Measurements from ENCODE around the gene SMCO4.

SMCO4 gene

DNA sequence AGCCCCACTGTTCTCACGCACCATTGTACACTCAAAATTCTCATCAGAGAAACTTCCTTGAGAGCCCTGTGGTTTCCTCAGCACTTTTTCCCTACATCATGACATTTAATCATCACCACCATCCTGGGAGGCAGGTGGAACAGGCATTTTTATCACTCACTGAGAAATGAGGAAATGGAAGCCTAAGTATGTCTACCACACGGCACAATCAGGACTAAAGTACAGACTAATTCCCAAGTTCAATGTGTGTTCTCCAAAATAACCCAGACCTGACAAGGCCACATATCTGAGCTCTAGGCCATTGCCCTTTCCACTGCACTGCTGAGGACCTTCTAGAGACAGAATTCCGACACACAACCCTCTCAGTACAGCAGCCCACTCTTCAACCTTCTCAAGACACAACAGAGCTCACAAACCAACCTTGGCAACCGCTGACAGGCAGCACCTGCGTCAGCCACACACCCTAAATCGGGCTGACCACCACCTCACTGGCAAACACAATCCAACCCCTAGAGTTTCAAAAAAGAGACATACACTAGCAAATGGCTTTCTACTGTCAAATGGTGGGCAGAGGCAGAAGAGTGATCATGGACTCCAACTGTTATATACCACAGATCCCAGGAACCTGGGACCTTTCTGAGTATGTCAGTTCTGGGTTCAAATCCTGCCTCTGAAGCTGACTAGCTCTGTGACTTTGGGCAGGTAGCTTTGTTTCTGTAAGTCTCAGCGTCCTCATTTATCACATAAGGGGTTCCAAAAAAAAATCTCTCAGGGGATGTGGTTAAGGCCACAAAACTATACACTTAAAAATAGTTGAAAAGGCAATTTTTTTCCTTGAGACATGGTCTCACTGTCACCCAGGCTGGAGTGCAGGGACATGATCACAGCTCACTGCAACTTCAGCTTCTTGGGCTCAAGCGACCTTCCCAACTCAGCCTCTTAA lies 16.3 kb downstream of the SMCO4 start:
- DNase-seq, result no peak

DNA sequence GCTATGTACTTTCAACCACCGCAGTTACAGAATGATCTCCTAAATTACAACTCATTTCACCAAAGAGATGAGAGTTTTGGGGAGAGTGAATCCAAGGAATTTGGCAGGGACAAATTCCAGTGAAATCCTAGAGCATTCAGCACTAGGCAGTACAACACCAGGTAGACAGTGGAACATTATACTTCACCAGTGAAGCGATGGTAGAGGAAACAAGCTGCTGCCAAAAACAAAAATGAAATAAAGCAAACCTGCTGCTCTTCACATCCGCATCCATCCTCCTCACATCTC lies 16.9 kb downstream of the SMCO4 start:
- DNase-seq, result no peak

DNA sequence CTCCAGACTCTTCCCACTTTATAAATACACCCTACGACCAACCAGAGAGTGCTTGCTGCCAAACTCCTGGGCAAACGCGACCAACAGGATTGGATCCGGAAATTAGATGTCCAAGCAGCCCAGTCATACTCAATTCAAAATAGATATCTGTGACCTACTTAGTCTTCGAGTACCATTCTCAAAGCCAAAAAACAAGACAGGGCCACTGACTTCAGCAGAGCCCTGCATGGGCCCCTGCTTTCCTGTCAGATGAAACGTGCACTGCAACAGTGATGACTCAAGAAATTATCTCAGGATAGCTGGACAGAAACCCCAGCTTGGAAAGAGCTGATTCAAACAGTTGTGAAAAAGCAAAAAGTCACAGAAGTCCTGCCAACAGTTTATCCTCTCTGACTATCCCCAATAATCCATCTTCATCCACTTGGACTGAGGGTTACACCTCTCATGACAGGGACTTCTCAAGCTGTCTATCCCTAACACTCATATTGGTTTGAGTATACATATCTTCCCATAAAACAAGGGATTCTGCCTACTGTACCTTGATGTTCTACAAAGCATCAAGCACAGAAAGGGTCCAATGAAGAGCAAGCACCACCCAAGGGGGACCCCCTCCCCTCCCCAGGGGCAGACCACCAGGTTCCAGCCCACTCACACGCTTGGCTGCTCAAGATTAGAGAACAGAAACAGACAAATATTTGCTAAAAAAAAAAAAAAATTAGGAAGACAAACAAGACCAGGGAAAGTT lies 17.4 kb downstream of the SMCO4 start:
- DNase-seq, result no peak

DNA sequence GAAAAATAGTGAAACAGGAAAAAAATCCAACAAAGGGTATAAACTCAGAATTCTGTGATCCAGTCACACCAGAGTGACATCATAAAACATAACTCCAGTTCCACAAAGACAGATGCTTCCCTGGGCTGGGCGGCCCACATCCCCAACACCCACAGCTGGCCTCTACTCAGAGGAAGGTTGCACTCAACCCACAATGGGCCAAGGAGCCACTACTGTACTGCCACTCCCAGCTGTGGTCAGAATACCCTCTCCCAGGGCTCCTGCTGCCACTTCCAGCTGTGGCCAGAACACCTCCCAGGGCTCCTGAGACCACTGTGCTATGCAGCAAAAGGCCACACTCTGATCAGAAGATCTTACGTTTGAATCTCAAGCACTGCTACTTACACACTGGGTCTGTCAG lies 18.3 kb downstream of the SMCO4 start:
- DNase-seq, result no peak

DNA sequence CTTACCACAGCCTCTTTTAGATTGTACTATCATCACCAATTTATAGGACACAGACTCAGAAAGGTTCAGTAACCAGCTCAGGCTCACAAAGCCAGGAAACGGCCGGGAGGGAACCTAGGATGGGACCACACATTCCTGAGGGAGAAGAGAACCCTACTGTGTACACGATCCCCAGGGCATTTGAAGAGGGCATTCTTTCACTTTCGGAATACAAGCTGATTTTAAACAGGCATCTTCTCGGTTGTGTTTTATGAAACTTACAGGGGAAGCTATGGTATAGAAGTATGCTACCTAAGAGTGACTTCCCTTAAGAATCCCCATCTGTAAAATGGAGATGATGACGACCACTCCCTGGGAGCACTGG lies 19.0 kb downstream of the SMCO4 start:
- DNase-seq, result no peak

DNA sequence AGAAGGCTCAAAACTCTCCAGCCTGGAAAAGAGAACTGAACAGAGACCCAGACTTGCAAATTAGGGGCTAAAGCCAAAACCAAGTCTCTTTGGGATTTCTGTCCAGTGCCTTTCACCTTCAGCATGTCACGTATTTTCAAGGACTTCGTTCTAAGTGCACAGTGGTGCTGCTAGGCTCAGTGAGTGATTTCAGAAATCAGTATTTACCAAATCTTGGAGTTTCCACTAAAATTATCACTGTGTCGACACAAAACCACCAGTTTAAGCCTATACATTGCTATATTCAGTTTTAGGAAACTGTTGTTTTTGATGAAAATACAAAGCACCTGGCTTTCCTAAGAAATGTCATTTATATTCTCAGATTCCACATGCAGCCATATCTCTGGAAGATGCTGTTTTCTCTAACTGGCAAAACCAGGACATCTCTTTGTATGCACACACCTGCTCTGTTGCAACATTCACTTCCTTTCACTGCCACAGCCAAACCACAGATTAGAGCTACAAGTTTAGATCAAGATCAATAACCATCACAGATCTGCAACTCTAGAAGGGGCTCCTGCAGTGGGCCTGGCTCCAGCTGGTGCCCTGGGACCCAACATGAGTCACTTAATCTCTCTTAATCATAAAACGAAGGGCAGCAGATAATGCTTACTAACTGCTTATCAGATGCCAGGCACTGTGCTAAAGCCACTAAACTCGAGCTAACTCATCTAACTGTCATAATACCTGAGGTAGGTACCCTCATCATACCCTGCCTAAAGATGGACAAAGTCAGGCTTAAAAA lies 22.3 kb downstream of the SMCO4 start:
- no peak for DNase-seq

- DNase-seq, result peak; percentile 48
Observed at GRCh38 chr11:93519179-93519578, 24.0 kb downstream of the SMCO4 start.

GRCh38 chr11:93518081-93518480 lies 25.1 kb downstream of the SMCO4 start:
- no peak for DNase-seq

GRCh38 chr11:93517611-93518010 lies 25.6 kb downstream of the SMCO4 start:
- DNase-seq, result no peak

GRCh38 chr11:93517041-93517440 lies 26.1 kb downstream of the SMCO4 start:
- DNase-seq, result no peak

GRCh38 chr11:93515441-93516025 lies 27.7 kb downstream of the SMCO4 start:
- no peak for DNase-seq

DNA sequence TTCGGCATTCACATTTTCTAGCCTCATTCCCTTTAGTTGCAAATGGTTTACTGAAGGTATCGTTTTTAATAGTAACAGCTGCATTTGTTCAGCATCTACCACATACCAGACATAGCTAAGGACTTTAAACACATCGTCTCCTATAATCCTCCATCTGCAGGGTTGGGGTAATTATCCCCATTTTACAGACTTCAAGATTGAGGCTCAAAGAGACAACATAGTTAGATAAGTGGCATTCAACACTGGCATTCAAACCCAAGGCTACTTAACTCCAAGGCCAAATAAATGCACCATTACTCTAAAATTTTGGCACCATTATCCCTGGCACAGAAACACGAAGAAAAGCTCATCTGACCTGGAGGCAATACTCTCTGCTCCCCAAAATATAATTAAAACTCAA lies 28.5 kb downstream of the SMCO4 start:
- no peak for DNase-seq

DNA sequence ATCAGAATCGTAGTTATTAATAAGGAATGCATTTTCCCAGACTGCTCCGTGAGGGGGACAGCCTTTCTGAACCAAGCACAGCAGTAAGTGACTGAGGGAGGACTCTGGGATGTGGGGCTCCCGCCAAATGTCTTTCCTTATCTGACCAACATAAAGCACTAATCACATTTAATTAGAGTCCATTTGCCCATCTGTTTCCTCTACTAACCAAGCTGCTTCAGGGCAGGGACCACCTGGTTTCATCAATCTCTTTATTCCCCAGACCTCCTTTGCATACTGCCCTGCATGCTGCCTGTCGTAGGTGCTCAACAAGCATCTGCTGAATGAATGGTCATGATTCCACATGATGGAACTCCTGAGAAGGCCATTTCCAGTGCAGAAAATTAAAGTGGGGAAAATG lies 29.4 kb downstream of the SMCO4 start:
- DNase-seq, result no peak

DNA sequence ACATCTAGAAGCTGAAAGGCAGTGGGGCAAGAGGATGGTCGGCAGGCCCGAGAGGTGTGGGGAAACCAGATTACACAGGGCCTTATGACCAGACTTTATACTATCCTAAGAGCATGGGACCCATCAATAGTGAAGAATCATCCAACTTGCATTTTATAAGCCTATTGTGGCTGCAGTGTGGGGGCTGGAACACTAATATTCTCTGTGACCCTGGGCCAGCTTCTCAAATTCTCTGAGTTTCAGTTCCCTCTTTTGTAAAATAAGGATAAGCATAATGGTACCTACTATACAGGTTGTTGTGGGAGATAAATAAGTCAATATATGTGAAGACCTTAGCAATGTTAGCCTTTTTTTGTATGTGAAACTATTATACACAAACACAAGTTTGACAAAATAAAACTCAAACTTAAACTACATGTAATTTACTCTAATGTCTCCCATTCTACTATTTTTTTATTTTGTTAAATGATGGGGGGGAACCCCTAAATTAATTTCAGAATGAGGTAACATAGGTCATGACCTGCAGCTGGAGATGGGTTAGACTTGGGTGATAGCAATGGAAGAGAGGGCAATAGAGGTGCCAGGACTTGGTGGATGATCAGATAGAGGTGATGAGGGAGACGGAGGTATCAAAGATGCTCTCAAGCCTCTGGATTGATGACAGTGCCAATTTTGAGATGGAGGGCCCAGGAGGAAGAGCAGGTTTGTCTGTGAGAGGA lies 30.1 kb downstream of the SMCO4 start:
- DNase-seq, result no peak

DNA sequence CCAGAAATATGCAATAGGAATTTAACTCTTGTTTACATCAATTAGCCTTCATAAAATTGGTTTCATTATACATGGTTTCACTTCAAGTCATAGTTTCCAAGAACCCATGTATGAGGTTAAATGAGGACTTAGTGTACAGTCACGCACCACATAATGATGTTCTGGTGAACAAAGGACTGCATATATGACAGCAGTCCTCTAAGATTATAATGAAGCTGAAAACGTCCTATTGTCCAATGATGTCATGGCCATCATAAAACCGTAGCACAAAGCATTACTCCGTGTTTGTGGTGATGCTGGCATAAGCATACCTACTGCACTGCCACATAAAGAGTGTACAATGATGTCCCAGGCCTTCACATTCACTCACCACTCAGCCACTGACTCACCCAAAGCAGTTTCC lies 31.1 kb downstream of the SMCO4 start:
- DNase-seq, result no peak

DNA sequence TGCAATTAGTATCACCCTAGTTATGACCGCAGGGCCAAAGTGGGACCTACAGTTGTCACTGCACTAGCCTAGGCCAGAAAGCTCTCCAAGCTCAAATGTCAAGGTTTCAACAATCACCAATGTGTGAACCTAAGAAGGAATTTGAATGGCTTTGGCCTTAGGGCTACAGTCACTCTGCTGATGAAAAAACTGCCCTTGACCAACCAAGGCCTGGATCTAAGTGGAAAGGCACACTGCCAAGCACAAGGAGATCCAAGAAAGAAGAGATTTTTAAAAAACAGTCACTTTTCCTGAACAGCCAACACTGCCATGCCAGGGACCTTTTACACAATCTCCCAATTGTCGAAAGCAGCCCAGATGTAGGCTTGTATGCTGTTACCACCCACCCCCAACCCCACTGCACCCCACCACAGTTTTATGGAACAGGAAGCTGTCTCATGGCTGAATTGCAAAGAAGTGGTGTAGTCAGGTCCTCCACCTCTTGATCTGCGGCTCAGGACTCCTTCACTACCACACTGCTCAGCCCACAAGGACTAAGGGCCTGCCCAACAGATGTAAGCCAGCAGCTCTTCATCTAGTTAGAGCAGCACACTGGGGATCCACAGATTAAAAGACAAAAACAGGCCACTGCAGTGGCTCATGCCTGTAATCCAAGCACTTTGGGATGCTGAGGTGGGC lies 32.9 kb downstream of the SMCO4 start:
- no peak for DNase-seq

GRCh38 chr11:93507517-93507916 lies 35.7 kb downstream of the SMCO4 start:
- no peak for DNase-seq

- no peak for DNase-seq
Observed at GRCh38 chr11:93505703-93506102, 37.5 kb downstream of the SMCO4 start.

DNA sequence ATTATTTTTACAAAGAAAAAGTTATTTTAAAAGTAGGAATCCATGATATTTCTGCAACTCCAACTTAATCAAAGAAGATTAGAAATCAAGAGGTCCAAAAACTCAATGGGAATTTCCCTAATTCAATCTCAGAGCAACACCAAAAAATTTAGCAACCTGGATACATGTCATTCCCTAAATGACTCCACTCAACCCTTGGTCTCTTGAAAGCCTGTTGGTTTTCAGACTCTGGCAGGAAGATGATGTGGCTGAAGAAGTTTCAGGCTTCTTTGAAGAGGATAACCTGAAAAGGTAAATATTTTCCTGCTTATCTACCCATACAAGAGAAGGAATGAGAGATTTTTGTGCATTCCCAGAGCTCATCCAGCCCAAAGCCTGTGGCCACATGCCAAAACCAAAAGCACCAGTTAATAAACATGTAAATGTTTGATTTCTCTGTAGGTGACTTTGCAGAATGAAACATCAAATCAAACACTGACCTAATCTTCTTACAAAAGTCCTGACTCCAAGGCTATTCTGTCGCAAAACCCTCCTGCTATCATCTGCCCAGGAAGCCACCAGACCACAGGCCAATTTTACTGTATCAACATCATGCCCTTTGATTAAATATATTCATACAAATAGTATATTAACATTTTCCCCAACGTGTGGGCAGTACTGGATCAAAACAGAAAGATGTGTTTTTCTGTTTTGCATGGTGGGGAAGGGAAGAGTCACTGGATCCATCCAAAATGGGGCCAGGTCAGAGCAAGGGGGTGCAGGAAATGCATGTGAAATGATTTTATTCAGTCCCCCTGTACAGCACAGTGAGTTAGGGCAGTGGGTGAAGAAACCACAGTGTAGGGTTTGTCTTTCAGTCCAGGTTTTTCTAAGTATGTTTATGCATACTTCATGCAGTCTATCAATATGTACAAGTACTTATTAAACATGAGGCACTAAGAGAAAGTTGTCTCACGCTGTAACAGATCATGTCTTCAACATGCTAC lies 38.8 kb downstream of the SMCO4 start:
- no peak for DNase-seq

DNA sequence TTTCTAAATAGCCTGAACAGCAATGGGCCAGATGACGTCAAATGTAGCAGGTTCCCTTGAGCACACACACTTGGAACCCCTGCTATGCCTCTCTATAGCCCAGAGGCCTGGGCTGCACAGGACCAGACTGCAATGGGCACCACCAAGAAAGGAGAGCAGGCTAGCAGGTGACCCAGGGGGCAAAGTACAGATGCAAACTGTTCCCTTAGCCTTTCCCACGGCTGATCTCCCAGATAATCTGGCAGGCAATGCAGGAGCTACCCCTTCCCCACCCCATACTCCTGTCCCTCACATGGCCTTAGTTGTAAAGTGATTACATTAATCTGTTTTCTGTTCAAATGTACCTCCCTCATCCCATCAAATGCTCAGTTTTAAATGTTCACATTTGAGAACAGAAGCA lies 41.3 kb downstream of the SMCO4 start:
- no peak for DNase-seq

DNA sequence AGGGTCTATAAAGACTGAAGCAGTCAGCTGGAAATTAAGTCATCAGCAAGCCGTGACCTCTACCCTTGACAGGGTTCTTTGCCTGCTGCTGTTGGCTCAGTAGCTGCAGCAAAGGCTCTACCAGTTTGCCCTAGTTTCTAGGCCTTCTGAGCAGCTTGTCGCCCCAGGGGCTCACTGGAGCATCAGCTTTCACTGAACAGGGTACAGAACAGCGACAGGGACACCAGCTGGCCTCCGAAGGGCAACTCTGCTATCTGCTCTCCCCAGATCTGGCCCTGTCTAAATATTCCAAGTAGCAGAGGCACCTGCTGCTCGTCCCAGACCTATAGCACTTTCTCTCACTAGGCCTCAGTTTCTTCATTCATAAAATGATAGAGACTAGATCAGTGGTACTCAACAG lies 42.4 kb downstream of the SMCO4 start:
- no peak for DNase-seq

Data from NCI-H1436 treated with DMSO at 0.1 percent for 48 hours (cell line).